Activated CD4-positive, alpha-beta T cell treated with anti-CD3 and anti-CD28 coated beads for 1 hour (primary cell): ENCODE measurements around the gene NOTCH3.

Source experiments
- DNase-seq: peaks from one replicate; pipeline ENCODE4 v3.0.0-alpha.2; 2020

Gene NOTCH3

DNA sequence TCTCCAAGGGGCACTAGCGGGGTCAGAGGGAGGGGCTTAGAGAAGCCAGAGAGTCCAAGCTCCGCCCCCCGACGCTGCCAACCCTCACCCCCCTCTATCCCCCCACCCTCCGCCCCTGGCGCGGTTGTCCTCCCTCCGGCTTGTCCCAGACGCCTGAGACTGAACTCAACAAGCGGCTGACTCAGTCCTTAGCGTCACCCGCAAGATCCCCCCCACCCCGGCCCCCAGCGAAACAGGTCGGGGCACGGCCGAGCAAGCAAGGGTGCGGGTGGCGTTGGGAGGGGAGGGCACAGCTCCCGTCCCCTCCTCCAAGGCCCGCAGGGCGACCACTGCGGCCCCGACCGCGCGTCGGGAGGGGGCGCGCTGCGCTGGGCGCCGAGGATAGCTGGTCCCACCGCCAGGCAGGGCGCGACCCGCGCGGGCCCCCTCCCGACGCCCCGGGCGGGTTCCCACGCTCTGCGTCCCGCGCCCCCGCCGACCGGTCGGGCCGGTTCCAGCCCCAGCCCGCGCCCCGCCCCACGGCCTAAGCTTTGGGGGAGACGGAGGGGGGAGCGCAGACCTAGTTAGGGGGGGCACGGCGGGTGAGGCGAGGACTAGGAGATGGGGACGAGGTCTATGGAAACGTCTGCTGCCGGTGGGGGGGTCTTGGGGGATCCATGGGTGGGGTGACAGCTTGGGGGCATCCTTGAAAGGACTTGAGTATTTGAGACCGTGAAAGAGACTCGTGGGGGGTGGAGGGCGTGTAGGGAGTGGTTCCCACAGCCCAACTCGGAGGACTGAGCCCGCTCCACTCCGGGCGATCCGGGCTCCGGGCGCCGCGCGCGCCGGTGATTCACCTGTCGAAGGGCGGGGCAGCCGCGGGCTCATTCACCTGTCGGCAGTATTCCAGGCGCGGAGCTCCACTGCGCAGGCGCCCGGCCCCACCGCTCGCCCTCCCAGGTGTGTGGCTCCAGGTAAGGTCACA lies 5.1 kb downstream of the NOTCH3 start:
- no peak for DNase-seq

GRCh38 chr19:15194938-15195337 lies 5.9 kb downstream of the NOTCH3 start:
- no peak for DNase-seq

DNA sequence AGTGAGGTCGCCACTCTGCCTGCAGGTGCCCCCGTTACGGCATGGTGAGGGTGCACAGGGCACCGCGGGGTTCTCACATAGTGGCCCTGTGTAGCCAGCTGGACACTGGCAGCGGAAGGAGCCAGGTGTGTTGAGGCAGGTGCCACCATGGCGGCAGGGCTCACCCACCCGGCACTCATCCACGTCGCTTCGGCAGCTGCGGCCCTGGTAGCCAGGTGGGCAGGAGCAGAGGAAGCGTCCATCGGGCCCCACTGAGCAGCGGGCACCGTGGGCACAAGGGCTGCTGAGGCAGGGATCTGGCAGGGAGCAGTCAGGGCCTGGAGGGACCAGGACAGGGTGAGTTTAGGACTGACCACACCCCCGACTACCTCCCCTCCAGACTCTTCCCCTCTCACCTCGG lies 8.8 kb downstream of the NOTCH3 start:
- no peak for DNase-seq

DNA sequence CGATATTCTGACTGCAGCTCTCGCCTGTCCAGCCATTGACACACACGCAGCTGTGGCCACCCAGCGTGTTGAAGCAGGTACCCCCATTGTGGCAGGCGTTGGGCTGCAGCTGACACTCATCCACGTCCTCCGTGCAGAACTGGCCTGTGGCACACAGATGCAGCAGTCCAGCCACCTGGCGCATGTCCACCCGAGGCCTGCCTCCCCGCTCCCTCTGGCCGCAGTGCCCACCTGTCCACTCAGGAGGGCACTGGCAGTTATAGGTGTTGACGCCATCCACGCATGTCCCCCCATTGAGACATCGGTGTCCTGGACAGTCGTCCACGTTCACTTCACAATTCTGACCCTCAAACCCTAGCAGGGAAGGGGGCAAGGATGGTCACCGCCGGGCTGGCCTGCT lies 9.3 kb downstream of the NOTCH3 start:
- no peak for DNase-seq

GRCh38 chr19:15188851-15189250 lies 11.9 kb downstream of the NOTCH3 start:
- DNase-seq, result no peak

DNA sequence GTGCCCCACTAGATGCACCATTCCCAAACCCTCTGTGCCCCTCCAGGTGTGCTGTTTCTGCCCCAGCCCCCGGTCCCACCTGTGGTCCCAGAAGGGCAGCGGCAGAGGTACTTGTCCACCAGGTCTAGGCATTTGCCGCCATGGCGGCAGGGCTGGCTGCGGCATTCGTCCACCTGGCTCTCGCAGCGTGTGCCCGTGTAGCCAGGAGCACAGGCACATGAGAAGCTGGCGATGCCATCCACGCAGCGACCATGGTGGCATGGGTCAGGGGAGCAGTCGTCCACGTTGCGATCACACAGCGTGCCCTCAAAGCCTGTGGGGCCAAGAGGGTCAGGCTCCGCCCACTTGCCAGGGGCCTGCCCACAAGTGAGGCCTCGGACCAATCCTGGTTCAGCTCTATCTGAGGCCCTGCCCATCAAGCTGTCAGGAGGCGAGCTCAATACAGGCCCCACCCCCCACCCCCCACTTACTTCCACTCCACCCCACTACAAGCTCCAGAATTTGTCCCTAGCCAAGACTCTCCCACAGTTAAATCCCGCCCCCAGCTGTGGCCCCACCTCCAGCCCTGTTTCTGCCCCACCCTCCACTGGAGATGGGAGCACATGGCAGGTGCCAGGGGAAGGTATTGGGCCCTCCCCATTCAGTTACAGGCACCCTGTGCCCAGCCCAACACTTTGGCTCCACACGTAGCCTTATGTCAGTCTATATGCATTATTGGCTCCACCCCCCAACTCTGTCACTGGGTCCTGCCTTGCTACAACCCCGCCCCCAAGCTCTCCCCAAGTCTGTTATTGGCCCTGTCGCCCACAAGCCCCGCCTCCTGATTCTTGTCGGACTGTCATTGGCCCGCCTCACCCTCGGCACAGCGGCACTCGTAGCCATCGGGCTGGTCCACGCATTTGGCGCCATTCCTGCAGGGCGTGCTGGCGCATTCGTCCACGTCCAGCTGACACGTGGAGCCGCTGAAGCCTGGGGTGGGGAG lies 13.5 kb downstream of the NOTCH3 start:
- DNase-seq, result no peak

DNA sequence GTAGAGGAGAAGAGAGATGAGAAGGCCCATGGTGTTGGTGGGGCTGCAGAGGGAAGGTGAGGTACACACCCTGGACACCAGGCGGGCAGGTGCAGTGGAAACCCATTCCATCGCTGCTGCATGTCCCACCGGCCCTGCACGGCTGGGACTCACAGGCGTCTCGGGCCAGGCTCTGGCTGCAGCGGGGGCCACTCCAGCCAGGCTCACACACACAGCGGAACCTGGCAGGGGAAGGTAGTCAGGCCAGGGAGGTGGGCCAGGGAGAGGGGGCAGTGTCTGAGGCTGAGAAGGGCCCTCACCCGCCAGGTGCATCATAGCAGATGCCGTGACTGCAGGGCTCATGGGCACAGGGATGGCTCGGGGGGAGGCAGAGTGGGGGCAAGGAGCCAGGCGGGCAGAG lies 15.6 kb downstream of the NOTCH3 start:
- no peak for DNase-seq

- no peak for DNase-seq
Observed at GRCh38 chr19:15184776-15185175, 16.0 kb downstream of the NOTCH3 start.

DNA sequence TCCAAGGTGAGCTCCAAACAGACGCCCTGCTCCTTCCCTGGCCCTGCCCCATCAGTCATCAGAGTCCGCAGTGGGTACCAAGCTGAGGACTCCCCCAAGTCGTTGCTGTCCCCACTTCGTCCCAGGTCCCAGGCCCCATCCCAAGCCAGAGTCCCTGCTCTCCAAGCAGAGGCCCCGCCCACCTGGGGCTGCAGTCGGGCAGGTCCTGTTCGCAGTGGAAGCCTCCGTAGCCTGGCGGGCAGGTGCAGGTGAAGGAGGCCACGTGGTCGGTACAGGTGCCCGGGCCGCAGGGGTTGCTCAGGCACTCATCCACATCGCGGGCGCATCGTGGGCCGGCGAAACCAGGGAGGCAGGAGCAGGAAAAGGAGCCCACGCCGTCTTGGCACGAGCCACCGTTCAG lies 19.4 kb downstream of the NOTCH3 start:
- no peak for DNase-seq

GRCh38 chr19:15180451-15181390 lies 20.1 kb downstream of the NOTCH3 start:
- DNase-seq, result no peak

DNA sequence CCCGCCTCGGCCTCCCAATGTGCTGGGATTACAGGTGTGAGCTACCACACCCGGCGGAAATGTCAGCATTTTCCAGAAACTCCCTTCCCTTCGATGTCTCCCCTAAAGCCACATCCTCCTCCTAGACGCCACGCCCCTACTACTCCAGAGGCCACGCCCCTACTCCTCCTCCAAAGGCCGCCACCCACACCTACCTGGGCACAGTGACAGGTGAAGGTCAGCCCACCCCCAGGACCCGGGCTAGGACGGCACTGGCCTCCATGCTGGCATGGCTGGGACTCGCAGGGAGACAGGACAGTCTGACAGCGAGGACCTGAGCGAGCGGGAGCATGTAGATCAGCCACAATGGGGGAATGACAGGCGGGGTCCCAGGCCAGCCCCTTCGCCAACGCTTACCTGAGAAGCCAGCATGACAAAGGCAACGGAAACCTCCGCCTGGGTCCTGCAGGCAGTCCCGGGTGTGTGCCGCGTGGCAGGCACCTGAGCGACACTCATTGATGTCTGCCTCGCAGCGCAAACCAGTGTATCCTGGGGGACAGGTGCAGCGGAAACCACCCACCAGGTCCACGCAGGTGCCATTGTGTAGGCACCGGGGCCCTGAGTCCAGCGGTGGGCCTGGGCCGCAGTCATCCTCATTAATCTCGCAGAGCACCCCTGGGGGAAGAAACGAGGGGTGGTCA lies 22.0 kb downstream of the NOTCH3 start:
- no peak for DNase-seq

DNA sequence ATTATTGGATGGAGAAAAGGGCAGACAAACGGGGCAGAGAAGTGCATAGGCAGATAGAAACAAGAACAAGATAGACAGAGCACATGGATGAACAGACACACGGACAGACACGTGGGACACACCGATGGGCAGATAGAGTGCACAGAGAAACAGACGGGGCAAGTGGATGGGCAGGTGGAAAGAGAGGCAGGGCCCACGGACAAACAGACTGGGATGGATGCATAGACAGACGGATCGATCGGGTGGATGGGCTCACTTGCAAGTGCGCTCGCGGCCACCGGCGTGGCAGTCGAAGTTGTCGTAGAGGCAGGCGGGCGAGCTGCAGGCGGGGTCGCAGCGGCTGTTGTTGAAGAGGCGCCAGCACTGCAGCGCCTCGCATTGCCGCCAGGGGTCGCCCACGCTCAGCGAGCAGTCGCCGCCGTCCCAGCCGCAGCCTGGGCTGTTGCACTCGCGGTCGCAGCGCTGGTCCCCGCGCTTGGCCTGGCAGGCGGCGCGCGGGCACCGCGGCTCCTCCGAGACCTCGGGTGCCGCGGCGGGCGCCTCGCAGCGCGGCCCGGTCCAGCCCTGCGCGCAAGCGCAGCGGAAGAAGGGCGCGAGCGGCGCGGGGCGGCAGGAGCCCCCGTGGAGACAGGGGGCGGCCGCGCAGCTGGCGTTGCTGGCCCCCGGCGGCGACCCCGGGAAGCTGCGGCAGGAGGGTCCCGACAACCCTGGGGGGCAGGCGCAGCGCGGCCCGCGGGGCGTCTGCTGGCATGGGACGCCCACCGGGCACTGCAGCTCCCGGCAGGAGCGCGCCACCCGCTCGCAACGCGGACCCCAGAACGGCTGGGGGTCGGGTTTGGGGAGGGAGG lies 23.3 kb downstream of the NOTCH3 start:
- DNase-seq, result peak; percentile 73

DNA sequence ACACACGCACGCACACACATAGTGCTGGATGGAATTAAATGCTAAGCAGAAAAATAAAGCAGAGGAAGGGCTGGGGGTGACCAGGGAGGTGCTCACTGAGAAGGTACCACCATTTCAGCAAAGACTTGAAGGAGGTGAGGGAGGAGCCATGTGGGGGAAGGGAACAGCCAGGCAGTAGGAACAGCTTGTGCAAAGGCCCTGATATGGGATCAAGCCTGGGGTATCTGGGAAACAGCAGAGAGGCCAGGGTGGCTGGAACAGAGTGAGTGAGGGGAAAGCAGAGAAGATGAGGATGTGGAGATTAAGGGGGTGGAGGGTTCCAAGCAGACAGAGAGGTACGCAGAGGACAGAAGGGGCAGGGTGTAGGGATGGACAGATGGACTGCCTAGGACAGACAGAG lies 25.2 kb downstream of the NOTCH3 start:
- no peak for DNase-seq

- no peak for DNase-seq
Observed at GRCh38 chr19:15173746-15174404, 26.9 kb downstream of the NOTCH3 start.

GRCh38 chr19:15170345-15170744 lies 30.4 kb downstream of the NOTCH3 start:
- no peak for DNase-seq

- DNase-seq, result no peak
Observed at GRCh38 chr19:15169541-15170285, 31.1 kb downstream of the NOTCH3 start.

GRCh38 chr19:15166700-15167099 lies 34.1 kb downstream of the NOTCH3 start:
- DNase-seq, result no peak

GRCh38 chr19:15161028-15161984 lies 39.5 kb downstream of the NOTCH3 start:
- no peak for DNase-seq
